Peyer's patch (tissue), 4 donors: ENCODE results near the gene IPO11.

Source experiments
- CTCF ChIP-seq, 6 experiments: fragments of 450-650 bp in 4 of 6; fragments of 200-600 bp in 2 of 6; sonication (generic) in 1 of 6; IDR thresholded peaks; one replicate each; pipeline ENCODE4 v1.5.1; 2017 to 2019; ENCODE audit warnings: antibody characterized with exemption in 6 of 6, mild to moderate bottlenecking in 3 of 6, moderate library complexity in 1 of 6
- POLR2A ChIP-seq, 2 donors: fragments of 450-650 bp; IDR thresholded peaks; one replicate each; pipeline ENCODE4 v1.5.1; 2017; ENCODE audit warnings: antibody characterized with exemption in 2 of 2, mild to moderate bottlenecking in 2 of 2, moderate library complexity in 2 of 2

- TF ChIP-seq CTCF (IDR thresholded peaks at IDR 0.05) (no peak), POLR2A (IDR thresholded peaks at IDR 0.05) (no peak)
Measured at GRCh38 chr5:62587737-62588136, 175.2 kb downstream of the IPO11 start.
